DMS53 treated with DMSO at 0.1 percent for 48 hours (cell line): ENCODE measurements around the gene PCDH11Y.
"Not testable (repeated sequence)": the region's sequence is repeated elsewhere in the genome, so short reads cannot be mapped to it uniquely, and the experiment has no call there.

Experiments
- DNase-seq: peaks from one replicate; lab custom pipeline; 2025; ENCODE audit not compliant: unreplicated experiment; lab: John Stamatoyannopoulos, UW

The PCDH11Y gene, protein sequence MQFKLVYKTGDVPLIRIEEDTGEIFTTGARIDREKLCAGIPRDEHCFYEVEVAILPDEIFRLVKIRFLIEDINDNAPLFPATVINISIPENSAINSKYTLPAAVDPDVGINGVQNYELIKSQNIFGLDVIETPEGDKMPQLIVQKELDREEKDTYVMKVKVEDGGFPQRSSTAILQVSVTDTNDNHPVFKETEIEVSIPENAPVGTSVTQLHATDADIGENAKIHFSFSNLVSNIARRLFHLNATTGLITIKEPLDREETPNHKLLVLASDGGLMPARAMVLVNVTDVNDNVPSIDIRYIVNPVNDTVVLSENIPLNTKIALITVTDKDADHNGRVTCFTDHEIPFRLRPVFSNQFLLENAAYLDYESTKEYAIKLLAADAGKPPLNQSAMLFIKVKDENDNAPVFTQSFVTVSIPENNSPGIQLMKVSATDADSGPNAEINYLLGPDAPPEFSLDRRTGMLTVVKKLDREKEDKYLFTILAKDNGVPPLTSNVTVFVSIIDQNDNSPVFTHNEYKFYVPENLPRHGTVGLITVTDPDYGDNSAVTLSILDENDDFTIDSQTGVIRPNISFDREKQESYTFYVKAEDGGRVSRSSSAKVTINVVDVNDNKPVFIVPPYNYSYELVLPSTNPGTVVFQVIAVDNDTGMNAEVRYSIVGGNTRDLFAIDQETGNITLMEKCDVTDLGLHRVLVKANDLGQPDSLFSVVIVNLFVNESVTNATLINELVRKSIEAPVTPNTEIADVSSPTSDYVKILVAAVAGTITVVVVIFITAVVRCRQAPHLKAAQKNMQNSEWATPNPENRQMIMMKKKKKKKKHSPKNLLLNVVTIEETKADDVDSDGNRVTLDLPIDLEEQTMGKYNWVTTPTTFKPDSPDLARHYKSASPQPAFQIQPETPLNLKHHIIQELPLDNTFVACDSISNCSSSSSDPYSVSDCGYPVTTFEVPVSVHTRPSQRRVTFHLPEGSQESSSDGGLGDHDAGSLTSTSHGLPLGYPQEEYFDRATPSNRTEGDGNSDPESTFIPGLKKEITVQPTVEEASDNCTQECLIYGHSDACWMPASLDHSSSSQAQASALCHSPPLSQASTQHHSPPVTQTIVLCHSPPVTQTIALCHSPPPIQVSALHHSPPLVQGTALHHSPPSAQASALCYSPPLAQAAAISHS (N-terminal part only)

DNA sequence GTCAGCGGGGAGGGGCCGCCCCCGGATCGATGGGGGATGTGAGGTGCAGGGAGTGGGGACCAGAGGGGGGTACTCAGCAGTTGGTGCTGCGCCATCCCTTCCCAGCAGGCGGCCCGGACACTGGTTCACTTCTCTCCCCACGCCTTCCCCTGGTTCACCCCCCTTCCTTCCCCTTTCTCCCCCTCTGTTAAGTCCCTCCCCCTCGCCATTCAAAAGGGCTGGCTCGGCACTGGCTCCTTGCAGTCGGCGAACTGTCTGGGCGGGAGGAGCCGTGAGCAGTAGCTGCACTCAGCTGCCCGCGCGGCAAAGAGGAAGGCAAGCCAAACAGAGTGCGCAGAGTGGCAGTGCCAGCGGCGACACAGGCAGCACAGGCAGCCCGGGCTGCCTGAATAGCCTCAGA lies at the start of gene PCDH11Y:
Gene PCDH11Y, plus strand, starts transcription at position 240 of the 400 bp plus-strand sequence. CDS start 56,804 bp downstream, outside the sequence.
- not testable (repeated sequence) for DNase-seq

DNA sequence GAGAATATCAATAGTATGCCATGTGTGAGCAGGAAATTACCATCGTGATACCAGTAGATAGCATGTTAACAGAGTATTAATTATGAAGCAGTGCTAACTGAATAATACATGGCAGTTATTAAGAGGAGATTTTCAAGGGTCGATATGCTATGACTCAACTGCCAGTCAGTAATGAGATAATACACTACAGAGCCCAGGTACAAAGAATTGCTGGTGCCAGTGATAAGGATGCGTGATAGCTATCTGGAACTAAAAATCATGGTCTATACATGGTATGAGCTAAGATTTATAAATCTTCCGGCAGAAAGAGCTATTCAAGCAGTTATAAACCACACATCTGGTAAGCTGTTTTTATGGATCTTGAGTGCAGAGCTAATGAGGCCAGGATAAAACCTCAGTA lies 32.2 kb upstream of the PCDH11Y start:
- not testable (repeated sequence) for DNase-seq

DNA sequence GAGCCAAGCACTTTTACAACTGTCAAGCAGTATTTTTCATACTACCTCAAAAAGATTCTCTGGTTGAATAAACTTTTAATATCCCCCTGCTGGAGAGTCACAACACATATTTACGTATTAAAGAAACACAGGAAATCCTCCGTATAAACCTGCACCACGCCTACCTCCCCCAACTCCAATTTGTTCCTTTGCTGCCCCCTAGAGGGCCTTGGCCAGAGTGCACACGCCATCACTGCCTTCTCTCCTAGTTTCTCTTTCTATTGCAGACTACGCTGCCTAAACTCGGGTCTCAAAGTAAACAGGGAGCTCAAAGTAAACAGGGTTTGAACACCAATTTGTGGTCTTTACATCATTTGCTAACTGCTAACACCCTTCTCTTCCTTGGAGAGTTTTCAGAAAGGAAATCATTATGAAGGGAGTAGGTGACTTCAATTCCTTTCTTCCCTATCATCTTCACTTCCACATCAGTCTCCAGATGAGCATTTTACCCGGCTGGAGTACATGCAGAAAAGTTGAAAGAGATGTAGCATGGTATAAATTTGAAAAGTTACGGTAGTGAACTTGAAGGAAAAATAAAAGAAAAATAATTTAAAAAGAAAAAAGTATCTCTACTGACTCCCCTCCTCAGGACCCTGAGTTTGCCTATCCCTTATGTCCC lies 8.2 kb upstream of the PCDH11Y start:
- not testable (repeated sequence) for DNase-seq

DNA sequence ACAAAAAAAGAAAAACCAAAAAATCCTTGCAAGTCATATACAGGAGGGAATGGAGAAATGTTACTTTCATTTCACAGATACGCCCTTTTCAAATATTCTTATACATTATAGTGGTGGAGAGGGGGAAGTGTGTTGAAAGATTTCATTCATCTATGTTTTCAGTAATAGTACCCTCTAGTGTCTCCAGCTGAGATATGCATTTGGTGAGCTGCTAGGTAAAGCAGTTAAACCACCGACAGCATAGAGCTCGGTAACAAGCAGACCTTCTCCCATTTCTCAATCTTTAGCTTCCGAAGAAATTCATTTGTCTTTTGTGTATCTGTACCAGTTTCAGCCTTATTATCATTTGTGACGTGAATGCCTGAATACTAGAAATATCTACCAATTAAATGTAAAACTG lies 5.2 kb upstream of the PCDH11Y start:
- DNase-seq: not testable (repeated sequence)

DNA sequence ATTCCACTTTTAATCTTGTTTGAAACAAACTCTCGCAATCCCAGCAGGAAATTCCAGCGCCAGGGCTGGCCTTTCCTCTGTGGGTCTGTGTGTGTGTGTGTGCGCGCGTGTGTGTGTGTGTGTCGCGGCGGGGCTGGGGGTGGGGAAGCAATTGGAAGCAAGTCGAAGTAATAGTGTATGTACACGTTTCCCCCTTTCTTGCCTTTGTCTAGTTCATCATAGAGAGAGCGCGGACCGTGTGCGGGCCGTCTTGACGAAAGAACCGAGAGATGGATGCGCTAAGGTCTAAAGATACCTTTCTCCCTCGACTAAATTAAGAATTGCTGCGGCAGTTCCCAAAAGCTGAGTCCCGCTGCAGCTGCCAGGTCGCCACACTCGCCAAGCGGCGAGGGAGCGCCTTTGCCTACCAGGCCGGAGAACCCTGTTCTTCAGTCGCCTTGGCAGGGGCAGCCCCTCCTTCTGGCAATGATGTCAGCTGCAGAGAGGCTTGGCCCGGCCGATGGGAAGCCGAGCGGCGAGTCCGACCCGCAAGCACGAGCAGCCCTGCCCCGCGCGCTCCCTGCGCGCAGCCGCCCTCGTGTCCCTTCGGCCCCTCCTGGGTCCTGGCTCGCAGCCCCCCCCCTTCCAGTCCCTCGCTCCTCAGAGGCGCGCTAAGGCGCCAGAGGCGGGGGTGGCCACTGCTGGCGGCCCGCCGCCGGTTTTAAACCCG lies 2.5 kb downstream of the PCDH11Y start:
- not testable (repeated sequence) for DNase-seq

DNA sequence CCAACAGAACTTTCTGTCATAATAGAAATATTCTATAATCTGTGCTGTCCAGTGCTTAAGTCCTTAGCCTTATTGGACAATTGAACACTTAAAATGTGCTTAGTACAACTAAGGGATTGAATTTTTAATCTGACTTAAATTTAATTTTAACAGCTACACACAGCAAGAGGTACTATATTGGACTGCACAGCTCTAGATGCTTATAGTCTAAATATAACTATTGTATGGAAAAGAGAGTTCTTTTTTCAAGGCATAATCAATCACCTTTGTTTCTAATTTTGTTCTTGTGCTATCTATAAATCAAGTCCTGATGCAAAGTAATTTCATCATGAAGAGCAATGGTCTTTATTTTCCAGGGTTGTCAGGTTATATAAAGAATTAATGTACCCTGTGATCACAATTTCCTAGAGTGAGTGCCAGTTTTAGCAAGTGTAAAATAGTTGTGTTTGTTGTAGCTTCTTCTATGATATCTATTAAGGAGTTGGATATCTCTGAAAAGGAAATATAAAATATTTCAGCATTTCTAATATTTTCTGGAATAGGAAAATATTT lies 39.0 kb downstream of the PCDH11Y start:
- DNase-seq: not testable (repeated sequence)

DNA sequence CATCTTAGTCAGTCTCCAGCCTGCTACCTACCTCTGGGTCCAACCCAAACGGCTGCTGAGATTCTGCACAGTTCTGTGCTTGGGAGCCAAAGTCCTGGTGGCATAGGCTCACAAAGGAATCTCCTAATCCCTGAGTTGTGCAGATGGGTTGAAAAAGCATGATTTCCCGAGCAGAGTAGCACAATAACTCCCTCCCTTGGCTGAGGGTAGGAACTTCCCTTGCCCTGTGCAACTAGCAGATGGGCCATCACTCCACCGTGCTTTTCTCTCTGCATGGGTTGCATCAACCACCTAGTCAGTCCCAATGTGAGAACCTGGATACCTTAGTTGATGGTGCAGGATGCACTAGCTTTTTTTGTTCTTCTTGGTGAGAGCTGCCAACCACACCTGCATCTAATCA lies 82.9 kb downstream of the PCDH11Y start:
- not testable (repeated sequence) for DNase-seq

DNA sequence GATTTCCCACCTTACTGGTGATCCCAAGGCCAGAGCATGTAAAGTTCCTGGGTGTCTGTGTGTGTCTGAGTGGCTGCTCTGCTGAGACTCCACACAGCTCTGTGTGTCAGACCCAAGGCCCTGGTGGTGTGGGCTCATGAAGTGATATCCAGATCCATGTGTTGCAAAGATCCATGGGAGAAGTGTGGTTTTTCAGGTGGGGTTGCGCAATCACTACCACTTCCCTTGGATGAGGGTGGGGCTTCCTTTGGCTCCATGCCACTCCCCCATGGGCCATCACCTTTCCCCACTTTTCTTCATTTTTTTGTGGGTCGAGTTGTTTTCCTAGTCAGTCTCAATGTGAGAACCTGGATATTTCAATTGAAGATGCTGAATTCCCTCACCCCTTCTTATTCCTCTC lies 182.9 kb downstream of the PCDH11Y start:
- not testable (repeated sequence) for DNase-seq

DNA sequence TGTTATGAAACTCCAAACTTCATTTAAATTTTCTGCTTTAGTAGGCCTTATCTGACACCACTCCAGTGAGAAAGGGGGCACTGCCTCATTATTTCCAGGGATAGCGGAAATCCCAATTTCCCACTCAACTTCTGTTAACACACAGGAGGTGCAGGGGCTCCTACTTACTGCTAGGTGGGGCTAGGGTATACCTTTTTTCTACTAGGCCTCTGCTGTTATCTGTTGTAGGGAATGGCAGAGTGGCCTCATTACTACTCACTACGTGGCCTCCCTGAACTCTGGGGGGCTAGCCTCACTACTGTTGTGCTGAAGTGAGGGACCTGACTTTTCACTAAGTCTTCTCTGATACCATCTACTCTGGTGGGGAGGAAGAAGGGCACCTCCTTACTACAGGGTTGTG lies 215.0 kb downstream of the PCDH11Y start:
- DNase-seq: not testable (repeated sequence)

DNA sequence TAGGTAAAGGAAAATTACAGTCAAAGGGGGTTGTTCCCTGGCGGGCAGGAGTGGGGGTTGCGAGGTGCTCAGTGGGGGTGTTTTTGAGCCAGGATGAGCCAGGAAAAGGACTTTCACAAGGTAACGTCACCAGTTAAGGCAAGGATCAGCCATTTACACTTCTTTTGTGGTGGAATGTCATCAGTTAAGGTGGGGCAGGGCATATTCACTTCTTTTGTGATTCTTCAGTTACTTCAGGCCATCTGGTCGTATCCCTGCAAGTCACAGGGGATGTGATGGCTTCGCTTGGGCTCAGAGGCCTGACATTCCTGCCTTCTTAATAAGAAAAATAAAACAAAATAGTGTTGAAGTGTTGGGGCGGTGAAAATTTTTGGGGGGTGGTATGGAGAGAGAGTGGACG lies 324.8 kb downstream of the PCDH11Y start:
- not testable (repeated sequence) for DNase-seq

DNA sequence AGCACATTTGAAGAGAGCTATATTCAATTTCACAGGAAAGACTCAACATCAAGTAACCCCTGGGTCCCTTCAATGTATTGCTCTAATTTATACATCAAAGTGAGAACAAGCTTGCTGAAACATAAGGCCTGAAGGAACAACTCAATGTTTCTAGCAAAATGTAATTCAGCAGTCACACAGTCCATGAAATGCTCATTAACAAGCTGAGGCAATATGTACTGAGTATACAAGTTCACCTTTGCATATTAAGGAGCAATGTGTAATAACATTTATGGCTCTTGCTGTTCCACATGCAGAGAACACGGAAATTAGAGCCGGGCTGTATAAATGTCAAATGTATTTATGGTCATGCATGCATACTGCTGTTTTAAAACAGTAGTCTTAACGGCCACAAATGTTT lies 342.1 kb downstream of the PCDH11Y start:
- DNase-seq: not testable (repeated sequence)

DNA sequence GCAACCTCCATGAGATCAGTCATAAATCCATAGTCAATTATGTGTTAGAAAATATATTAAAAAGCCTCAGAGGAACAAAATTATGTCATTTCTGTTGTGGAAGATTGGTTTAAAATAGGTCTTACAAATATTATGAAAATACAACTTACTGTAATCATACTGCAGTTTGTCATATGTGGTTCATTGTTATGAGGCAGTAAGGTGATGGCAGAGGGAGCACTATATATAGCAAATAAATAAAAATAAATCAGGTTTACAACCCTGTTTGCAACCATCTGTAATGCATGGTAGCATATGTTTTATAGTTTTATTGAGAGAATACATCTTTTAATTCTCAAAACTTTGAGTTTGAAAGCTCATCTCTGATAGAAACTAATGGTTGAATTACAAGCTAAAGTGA lies 543.6 kb downstream of the PCDH11Y start:
- DNase-seq: not testable (repeated sequence)

DNA sequence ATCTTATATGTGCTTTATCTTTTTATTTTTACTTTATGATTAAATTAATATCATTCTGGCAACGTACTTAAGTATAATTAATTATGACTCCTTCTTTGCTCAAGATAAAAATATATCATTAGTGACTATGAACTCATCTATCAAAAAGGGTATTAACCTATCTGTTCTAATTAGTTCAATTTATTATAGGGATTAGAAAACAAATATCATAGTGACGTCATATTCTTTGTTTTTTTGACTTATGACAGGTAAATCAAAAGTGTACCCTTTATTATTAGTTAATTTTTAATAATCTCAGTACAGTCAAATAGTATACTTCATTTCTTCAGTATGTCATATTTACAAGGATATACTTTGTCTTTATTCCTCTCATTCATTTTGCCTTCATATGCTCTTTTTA lies 638.5 kb downstream of the PCDH11Y start:
- not testable (repeated sequence) for DNase-seq

DNA sequence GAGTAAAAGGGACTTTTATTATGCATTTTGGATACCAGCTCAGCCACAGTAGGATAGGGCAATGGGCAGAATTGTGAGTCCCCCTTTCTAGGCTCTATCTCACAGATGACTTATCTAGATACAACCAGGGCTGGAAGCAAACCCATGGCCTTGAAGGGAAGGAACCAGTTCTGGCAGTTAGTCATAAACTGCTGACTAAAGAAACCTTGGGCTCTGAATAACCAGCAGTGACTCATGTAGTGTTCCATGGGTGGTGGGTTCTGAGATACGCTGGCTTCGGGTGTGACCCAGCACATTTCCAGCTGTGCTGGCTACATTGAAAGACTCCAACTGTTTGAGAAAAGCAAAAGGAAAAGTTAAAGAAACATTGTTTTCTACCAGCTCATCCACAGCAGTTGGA lies 679.2 kb downstream of the PCDH11Y start:
- DNase-seq: not testable (repeated sequence)

DNA sequence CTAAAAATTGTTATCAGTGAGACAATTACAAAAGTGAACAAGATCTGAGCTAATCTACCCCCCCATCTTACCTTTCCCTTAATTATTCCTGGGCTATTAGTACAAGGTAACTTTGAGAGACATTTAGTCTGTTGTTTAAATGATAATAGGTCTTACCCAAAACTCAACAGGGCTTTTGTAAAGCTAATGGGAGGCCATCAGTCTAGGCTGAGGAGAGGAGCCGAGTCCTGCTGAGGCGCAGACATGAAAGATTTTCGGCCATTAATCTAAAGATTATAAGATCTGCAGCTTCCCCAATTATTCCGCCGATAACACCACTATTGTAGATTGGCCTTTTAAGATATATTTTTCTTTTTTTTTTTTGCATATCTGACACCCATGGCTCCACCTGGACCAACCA lies 708.6 kb downstream of the PCDH11Y start:
- not testable (repeated sequence) for DNase-seq

DNA sequence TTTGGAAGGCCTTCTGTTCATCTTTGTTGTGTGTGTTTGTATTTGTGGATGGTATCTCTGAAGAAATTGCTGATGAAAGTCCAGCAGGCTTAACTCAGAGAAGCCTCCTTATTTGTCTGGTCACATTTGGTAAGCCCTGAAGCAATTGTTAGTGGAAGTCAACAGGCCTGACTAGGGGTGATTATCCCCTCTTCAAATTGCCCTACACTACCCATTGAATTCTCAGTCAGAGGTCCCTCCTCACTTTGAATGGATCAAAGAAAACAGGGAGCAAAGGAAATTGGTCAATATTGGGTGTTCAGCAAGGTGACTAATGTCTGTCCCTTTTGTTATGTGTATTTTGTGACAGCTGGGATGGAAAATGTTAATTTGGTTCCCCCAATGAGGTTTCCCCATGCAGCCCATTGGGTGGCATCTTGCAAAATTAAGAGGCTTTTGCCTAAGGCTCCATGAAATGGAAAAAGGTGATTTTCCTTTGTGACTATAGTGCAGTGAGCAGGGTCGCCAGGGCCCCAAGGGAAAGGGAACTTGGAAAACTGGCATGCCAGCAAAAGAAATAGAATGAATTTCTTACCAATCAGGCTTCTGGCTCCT lies 709.8 kb downstream of the PCDH11Y start:
- DNase-seq: not testable (repeated sequence)

DNA sequence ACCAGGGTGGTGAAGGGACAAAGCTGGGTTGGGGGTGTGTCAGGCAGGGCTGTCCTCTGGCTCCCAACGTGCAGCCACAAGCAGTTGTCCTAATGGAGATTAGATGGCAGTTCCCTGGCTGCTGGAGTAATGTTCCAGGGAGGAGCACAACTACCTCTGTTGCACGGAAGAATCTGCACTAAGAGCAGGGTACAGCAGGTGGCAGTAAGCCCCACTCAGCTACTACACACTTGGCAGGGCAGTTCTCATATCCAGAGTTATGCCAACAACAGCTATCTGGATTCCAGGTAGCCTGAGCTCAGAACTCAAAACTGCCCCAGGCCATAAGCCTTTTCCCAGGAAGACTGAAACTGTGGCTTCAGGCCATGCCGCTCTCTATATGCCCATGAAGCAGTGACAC lies 761.3 kb downstream of the PCDH11Y start:
- DNase-seq: not testable (repeated sequence)

DNA sequence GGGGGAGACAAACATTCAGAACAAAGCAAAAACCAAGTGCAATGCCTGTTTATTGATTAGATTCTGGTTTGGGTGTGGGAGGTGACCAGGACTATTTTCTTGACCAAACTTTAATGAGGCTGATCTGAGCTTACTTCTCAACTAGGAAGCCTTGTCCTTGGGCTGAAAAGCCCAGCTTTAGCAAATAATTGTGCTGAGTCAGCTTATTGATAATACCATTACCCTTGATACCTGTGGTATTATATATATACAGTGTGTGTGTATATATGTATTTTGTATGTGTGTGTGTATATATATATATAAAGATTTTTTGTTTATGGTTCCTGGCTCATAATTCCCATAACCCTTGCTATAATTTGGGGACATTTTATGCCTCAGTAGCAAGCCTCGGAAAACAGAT lies 776.4 kb downstream of the PCDH11Y start:
- not testable (repeated sequence) for DNase-seq
